Trophoblast cell (in vitro differentiated cells and primary cell): ENCODE data around the gene IMPDH1.

Source experiments
- DNase-seq, 2 donors: peaks; one replicate each; pipeline ENCODE4 v3.0.0-alpha.2; 2016
- H2AFZ ChIP-seq: 2 replicates; pipeline ENCODE4 v1.6.1; 2013; ENCODE audit warnings: low read length, moderate library complexity, mild to moderate bottlenecking; ENCODE audit not compliant: insufficient read depth, poor library complexity
- H2AK5ac ChIP-seq: 2 replicates; pipeline ENCODE4 v1.6.1; 2013; ENCODE audit warnings: mild to moderate bottlenecking, low read length
- H2BK120ac ChIP-seq: 2 replicates; pipeline ENCODE4 v1.6.1; 2013; ENCODE audit warnings: low read length, mild to moderate bottlenecking, moderate library complexity; ENCODE audit not compliant: insufficient read depth, poor library complexity
- H2BK12ac ChIP-seq: 2 replicates; pipeline ENCODE4 v1.6.1; 2013; ENCODE audit warnings: mild to moderate bottlenecking, low read length, moderate library complexity
- H2BK5ac ChIP-seq: 2 replicates; pipeline ENCODE4 v1.6.1; 2013; ENCODE audit warnings: low read length, low read depth, moderate library complexity, mild to moderate bottlenecking; ENCODE audit not compliant: poor library complexity
- H3K14ac ChIP-seq: 2 replicates; pipeline ENCODE4 v1.6.1; 2013; ENCODE audit warnings: mild to moderate bottlenecking, low read length
- H3K18ac ChIP-seq: 2 replicates; pipeline ENCODE4 v1.6.1; 2013; ENCODE audit warnings: mild to moderate bottlenecking, low read length
- H3K23ac ChIP-seq: 2 replicates; pipeline ENCODE4 v1.6.1; 2013; ENCODE audit warnings: low read length
- H3K27ac ChIP-seq: 2 replicates; pipeline ENCODE4 v1.5.1; 2013; ENCODE audit warnings: low read depth, mild to moderate bottlenecking, inconsistent platforms, low read length, moderate library complexity
- H3K27me3 ChIP-seq: 2 replicates; pipeline ENCODE4 v1.6.1; 2013; ENCODE audit warnings: inconsistent platforms, mild to moderate bottlenecking, low read length, moderate library complexity; ENCODE audit not compliant: insufficient read depth
- H3K36me3 ChIP-seq, 2 experiments: 1 replicate in 1 of 2; 2 replicates in 1 of 2; pipeline ENCODE4 v1.6.1; 2013; ENCODE audit warnings: low read length in 2 of 2, mild to moderate bottlenecking in 2 of 2, moderate library complexity in 1 of 2; ENCODE audit not compliant: insufficient read depth in 2 of 2, control insufficient read depth in 1 of 2
- H3K4ac ChIP-seq: 2 replicates; pipeline ENCODE4 v1.6.1; 2013; ENCODE audit warnings: low read depth, mild to moderate bottlenecking, low read length, moderate library complexity
- H3K4me1 ChIP-seq, 2 experiments: 1 replicate in 1 of 2; 2 replicates in 1 of 2; pipeline ENCODE4 v1.6.1; 2013; ENCODE audit warnings: low read length in 2 of 2, mild to moderate bottlenecking in 2 of 2, moderate library complexity in 1 of 2; ENCODE audit not compliant: insufficient read depth in 2 of 2, control insufficient read depth in 1 of 2
- H3K4me2 ChIP-seq: 2 replicates; pipeline ENCODE4 v1.6.1; 2013; ENCODE audit warnings: inconsistent platforms, mild to moderate bottlenecking, low read length, moderate library complexity
- H3K4me3 ChIP-seq: 2 replicates; pipeline ENCODE4 v1.5.1; 2013; ENCODE audit warnings: mild to moderate bottlenecking, low read depth, low read length, inconsistent platforms
- H3K79me1 ChIP-seq: one replicate; pipeline ENCODE4 v1.6.1; 2013; ENCODE audit warnings: low read length
- H3K79me2 ChIP-seq: 2 replicates; pipeline ENCODE4 v1.6.1; 2013; ENCODE audit warnings: low read length, mild to moderate bottlenecking; ENCODE audit not compliant: control insufficient read depth, insufficient read depth, poor library complexity
- H3K9ac ChIP-seq: 2 replicates; pipeline ENCODE4 v1.6.1; 2013; ENCODE audit warnings: mild to moderate bottlenecking, low read length
- H3K9me3 ChIP-seq: 2 replicates; pipeline ENCODE4 v1.6.1; 2013; ENCODE audit warnings: low read depth, mild to moderate bottlenecking, control low read depth, inconsistent platforms, low read length; ENCODE audit not compliant: insufficient read depth
- H4K12ac ChIP-seq: 2 replicates; pipeline ENCODE4 v1.6.1; 2013; ENCODE audit warnings: low read depth, mild to moderate bottlenecking, low read length, moderate library complexity
- H4K8ac ChIP-seq: 2 replicates; pipeline ENCODE4 v1.6.1; 2013; ENCODE audit warnings: low read depth, mild to moderate bottlenecking, low read length, moderate library complexity
- H4K91ac ChIP-seq: one replicate; pipeline ENCODE4 v1.6.1; 2013; ENCODE audit warnings: low read depth, mild to moderate bottlenecking, low read length, moderate library complexity
- WGBS: extraction: QIAGEN DNeasy Blood & Tissue Kit; methylation state at CpG from one replicate; pipeline ENCODE4 v1.1.7; 2013; ENCODE audit warnings: missing lambda C conversion rate; ENCODE audit not compliant: insufficient read length, insufficient coverage; ENCODE audit errors: extremely low coverage; 5-methylcytosine and 5-hydroxymethylcytosine counted together

The IMPDH1 gene

DNA sequence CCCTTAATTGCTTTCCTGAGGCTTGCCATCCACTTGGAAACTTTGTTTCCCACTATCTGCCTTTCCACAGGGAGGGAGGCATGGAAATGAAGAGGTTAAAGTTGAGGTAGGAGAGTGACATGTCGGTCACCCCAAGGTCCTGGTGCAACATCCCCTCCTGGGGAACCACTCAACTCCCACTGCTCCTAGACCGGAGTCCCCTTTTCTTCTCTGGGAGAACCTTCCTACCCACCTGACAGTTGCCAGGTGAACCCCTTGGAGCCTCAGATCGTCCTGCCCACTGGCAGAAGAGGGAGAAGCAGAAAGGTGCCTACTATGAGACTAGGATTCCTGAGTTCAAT lies 21.7 kb downstream of the IMPDH1 start:
- Histone ChIP-seq H2AK5ac (peak overlapping the region; percentile 42), H3K79me2 (peaks cover 2% of the 10 kb centered on the region), H3K36me3 (no peaks in the 10 kb centered on the region), H4K8ac (no peak overlapping the region), H2AFZ (no peak overlapping the region), H3K27me3 (no peaks in the 10 kb centered on the region), H3K79me1 (peaks cover 7% of the 10 kb centered on the region), H3K4me3 (no peak overlapping the region), H3K4ac (no peak overlapping the region), H2BK5ac (no peak overlapping the region), H2BK120ac (peak overlapping the region; percentile 56), H3K9me3 (peaks cover 3% of the 10 kb centered on the region), H3K23ac (no peak overlapping the region), H3K18ac (no peak overlapping the region), H3K4me2 (no peak overlapping the region), H2BK12ac (peak overlapping the region; percentile 55), H3K14ac (no peak overlapping the region), H3K27ac (no peak overlapping the region), H3K9ac (no peak overlapping the region), H3K4me1 (peaks cover 21 to 22% of the 10 kb centered on the region in 2 experiments), H4K12ac (no peak overlapping the region), H4K91ac (peak overlapping the region; percentile 11)
- WGBS, result no CpG with 5 or more reads among the region's 3 CpGs
- DNase-seq, result no peak

DNA sequence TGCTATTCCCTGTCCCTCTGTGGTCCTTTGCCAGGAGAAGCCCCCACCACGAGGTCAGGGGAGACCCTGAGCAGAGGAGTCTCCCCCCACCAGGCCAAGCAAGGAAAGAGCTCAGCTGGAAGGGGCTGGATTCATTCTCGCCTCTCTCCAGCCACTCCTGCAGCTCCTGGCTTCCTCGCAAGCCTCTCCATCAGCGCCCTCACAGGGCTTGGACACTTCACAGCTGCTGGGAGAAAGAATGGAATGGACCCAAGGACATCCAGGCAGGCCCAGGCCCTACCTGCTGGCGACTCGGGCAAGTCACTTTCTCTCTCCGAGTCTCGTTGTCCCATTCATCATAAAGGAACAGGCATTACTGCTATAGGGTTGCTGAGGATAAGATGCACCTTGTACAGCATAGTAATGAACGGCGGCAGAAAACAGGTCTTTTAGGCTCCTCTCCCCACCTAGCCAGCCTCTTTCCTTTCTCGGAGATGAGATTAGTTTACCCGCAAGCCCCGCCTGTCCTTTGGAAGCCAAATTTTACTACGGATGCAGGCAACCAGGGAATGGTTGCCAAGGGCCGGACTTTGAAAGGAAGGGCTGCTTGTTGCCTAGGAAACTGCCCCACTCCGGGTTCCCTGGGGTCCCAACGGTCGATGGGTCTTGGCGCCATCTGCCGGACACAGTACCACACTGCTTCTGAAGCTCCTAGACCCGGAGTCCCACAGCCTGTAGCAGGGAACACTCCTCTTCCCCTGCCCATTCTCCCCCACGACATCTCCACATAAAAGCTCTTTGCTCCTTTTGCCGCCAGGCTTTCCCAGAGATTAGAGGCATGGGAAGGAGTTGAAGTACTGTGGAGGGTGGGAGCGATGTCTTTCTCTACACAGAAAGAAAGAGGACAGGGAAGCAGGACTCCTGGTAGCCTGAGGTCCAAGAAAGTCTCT lies 22.3 kb downstream of the IMPDH1 start:
- no CpG with 5 or more reads among the region's 24 CpGs for WGBS
- H4K8ac ChIP-seq, result peak overlapping the region; percentile 13
- H4K91ac ChIP-seq, result peak overlapping the region; percentile 20

DNA sequence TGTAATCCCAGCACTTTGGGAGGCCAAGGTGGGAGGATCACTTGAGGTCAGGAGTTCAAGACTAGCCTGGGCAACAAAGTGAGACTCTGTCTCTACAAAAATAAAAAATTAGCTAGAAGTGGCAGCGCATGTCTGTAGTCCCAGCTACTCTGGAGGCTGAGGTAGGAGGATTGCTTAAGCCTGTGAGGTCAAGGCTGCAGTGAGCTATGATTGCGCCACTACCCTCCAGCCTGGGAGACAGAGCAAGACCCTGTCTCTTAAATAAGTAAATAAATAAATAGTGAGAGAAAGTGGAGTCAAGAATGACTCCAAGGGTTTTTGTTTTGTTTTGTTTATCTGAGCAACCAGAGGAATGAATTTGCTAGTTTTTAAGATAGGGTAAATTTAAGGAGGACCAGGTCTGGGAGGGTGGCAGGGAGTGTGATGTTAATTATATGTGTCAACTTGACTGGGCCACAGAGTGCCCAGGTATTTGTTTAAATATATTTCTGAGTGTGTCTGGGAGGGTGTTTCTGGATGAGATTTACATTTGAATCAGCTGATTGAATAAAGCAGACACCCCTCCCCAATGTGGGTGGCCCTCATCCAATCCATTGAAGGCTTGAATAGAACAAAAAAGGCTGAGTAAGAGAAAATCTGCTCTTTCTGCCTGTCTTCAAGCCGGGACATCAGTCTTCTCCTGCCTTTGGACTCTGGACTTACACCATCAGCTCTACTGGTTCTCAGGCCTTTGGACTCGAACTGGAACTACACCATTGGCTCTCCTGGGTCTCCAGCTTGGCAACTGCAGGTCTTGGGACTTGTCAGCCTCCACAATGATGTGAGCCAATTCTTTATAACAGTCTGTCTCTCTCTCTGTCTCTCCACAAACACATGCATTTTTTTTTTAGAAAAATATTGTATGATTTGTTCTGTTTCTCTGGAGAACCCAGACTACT lies 23.5 kb downstream of the IMPDH1 start:
- Histone ChIP-seq H3K79me1 (peaks cover 12% of the 10 kb centered on the region), H4K91ac (no peak overlapping the region), H2BK12ac (peak overlapping the region; percentile 44), H3K4ac (no peak overlapping the region), H4K12ac (no peak overlapping the region), H3K27ac (no peak overlapping the region), H3K9me3 (no peaks in the 10 kb centered on the region), H2BK5ac (no peak overlapping the region), H2AFZ (no peak overlapping the region), H4K8ac (no peak overlapping the region), H3K4me3 (no peak overlapping the region), H3K9ac (no peak overlapping the region), H3K23ac (no peak overlapping the region), H2BK120ac (no peak overlapping the region), H3K4me2 (no peak overlapping the region), H3K27me3 (no peaks in the 10 kb centered on the region), H3K4me1 (peaks cover 31 to 32% of the 10 kb centered on the region in 2 experiments), H3K18ac (no peak overlapping the region), H3K79me2 (peaks cover 5% of the 10 kb centered on the region), H3K14ac (no peak overlapping the region), H2AK5ac (no peak overlapping the region), H3K36me3 (no peaks in the 10 kb centered on the region)
- no peak for DNase-seq
- no CpG with 5 or more reads among the region's 4 CpGs for WGBS

More for the DNA sequence above, 22.3 kb downstream of the IMPDH1 start:
- Histone ChIP-seq H4K12ac (no peak overlapping the region), H3K18ac (peak overlapping the region; percentile 37), H2AFZ (peak overlapping the region; percentile 30), H3K9ac (no peak overlapping the region), H3K23ac (no peak overlapping the region), H3K9me3 (peaks cover 3% of the 10 kb centered on the region), H3K4me1 (peaks cover 22 to 23% of the 10 kb centered on the region in 2 experiments), H2BK12ac (peak overlapping the region; percentile 72), H2BK120ac (peak overlapping the region; percentile 56), H2BK5ac (no peak overlapping the region), H2AK5ac (peak overlapping the region; percentile 23), H3K27ac (no peak overlapping the region), H3K27me3 (no peaks in the 10 kb centered on the region), H3K4ac (no peak overlapping the region), H3K4me2 (no peak overlapping the region), H3K14ac (no peak overlapping the region), H3K36me3 (no peaks in the 10 kb centered on the region), H3K79me1 (peaks cover 7% of the 10 kb centered on the region), H3K4me3 (no peak overlapping the region), H3K79me2 (peaks cover 2% of the 10 kb centered on the region)
- DNase-seq, result peak; percentile 39 to 78

DNA sequence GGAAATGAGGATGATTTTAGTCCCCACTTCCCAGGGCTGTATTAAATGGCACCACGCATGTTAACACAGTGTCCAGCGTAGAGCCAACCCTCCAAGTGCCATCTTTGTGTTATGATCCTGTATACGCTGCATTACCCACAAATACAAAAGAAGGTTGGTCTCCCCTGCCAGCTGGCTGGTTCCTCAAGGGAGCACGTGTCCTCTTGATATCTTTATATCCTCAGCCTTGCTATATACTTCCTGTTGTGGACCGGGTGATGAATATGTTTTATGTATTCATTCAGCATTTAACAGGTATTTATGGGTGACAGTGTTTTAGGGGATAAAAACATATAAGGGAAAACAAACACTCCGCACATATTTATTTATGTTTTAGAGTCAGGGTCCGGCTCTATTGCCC lies 25.1 kb downstream of the IMPDH1 start:
- Histone ChIP-seq H3K18ac (no peak overlapping the region), H2BK5ac (no peak overlapping the region), H4K8ac (no peak overlapping the region), H2BK12ac (peak overlapping the region; percentile 15), H2AK5ac (no peak overlapping the region), H3K27ac (no peak overlapping the region), H3K4ac (no peak overlapping the region), H2AFZ (no peak overlapping the region), H3K4me2 (no peak overlapping the region), H3K23ac (no peak overlapping the region), H3K9me3 (no peaks in the 10 kb centered on the region), H4K12ac (no peak overlapping the region), H3K4me3 (no peak overlapping the region), H3K79me1 (peaks cover 24% of the 10 kb centered on the region), H3K14ac (no peak overlapping the region), H3K9ac (no peak overlapping the region), H3K79me2 (peaks cover 5% of the 10 kb centered on the region), H3K27me3 (no peaks in the 10 kb centered on the region), H3K4me1 (peaks cover 42 to 43% of the 10 kb centered on the region in 2 experiments), H4K91ac (peak overlapping the region; percentile 13), H2BK120ac (no peak overlapping the region), H3K36me3 (no peaks in the 10 kb centered on the region)
- DNase-seq, result no peak
- no CpG with 5 or more reads among the region's 7 CpGs for WGBS
